ENCODE data around the gene TGFA. TPM values are rescaled to one million over a fixed set of nuclear protein-coding genes. Genes with fewer than 3 reads are reported as not detected.

The TGFA gene
- total RNA-seq, 6 donors from 2014 or later, result 4.2 to 19.6 (median 10.7) TPM

DNA sequence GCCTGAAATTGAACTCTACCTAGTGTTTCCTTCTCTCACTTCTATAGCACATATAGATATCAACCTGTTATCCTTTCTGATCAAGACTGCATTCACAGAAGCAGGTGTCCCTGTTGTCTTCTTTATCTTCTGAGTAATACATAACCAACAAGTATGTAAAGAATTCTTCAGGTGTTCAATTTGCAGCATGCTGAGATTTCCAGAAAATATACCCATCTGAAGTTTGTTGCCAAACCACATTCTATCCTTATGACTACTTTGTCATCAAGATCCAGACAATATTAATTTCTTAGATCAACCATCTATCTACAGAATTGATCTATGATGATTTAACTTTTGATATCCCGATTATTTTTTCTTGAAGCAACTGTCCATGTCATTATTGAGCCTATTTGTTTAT, 69.5 kb downstream of the TGFA start:
- 87 to 90% methylated on average over 1 of the region's 1 CpG for WGBS, 2 donors
- Histone ChIP-seq H3K4me3 (no peak overlapping the region), H3K36me3 (no peaks in the 10 kb centered on the region), H3K27me3 (no peaks in the 10 kb centered on the region), H3K27ac (no peak overlapping the region), H3K4me1 (no peaks in the 10 kb centered on the region), H3K9me3 (peaks cover 0 to 4% (median 0%) of the 10 kb centered on the region in 4 donors)
- TF ChIP-seq POLR2AphosphoS5 (IDR thresholded peaks at IDR 0.05) (no peak), CTCF (IDR thresholded peaks at IDR 0.05) (no peak), POLR2A (IDR thresholded peaks at IDR 0.05) (no peak)
- DNase-seq (no peak), ATAC-seq (ENCODE audit: low FRiP score in 2 of 2) (no peak)

DNA sequence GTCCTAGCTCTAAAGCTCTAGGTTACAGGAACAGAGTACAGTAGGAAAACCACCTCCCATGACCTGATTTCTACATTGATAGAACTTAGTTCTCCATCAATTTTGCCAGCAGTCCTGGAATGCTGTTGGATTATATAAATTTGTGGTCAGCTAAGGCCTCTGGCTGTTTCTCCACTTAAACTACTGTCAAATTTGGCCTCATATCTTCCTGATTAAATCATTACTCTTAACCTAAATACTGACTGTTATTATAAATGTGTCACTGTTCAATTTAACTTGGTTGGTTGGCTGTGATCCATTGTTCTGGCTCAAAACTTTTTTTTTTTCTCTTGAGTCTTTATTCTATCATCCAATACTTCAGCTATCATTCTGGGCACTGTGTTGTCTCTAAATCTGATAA, 71.2 kb downstream of the TGFA start:
- no peak for DNase-seq
- TF ChIP-seq CTCF (IDR thresholded peaks at IDR 0.05), result no peak
- TF ChIP-seq EP300 (IDR thresholded peaks at IDR 0.05), result no peak
- no peak for TF ChIP-seq POLR2AphosphoS5 (IDR thresholded peaks at IDR 0.05)
- TF ChIP-seq POLR2A (IDR thresholded peaks at IDR 0.05), result no peak
- H3K36me3 ChIP-seq, result no peaks in the 10 kb centered on the region

GRCh38 chr2:70480468-70480867, 73.2 kb downstream of the TGFA start:
- TF ChIP-seq POLR2A (IDR thresholded peaks at IDR 0.05) (no peak), POLR2AphosphoS5 (IDR thresholded peaks at IDR 0.05) (no peak), EP300 (IDR thresholded peaks at IDR 0.05) (no peak), CTCF (IDR thresholded peaks at IDR 0.05) (no peak)
- ATAC-seq (ENCODE audit: low FRiP score in 2 of 2), result no peak

More for the DNA sequence above, 71.2 kb downstream of the TGFA start:
- Histone ChIP-seq H3K9me3 (peaks cover 0 to 4% (median 0%) of the 10 kb centered on the region in 4 donors), H3K4me3 (no peak overlapping the region), H3K27ac (no peak overlapping the region), H3K27me3 (no peaks in the 10 kb centered on the region), H3K4me1 (peaks cover 0 to 3% (median 0%) of the 10 kb centered on the region in 4 donors)
- no peak for ATAC-seq (ENCODE audit: low FRiP score in 2 of 2)

DNA sequence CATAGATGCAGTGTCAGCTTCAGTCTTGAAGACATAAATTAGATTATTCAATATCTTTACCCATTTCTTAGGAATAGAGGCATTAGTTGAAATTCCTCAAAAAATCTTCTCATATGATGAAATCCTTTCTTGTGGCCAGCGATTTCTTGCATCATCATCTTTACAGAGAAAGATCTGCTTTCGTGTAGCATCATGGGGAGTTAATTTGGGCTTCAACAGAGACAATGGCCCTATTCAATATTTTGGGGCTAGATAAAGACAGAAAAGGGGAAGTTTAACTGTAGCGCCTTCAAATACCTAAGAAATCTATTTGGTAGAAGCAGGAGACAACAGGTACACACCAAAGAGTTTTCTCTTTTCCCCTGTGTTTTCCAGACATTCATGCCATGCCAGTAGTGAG, 73.8 kb downstream of the TGFA start:
- no peaks in the 10 kb centered on the region for H3K27me3 ChIP-seq
- TF ChIP-seq CTCF (IDR thresholded peaks at IDR 0.05) (no peak), EP300 (IDR thresholded peaks at IDR 0.05) (no peak), POLR2AphosphoS5 (IDR thresholded peaks at IDR 0.05) (no peak), POLR2A (IDR thresholded peaks at IDR 0.05) (no peak)
- WGBS, 2 donors, result 74 to 75% methylated on average over 3 of the region's 3 CpGs

More at GRCh38 chr2:70480468-70480867, 73.2 kb downstream of the TGFA start:
- Histone ChIP-seq H3K9me3 (peaks cover 0 to 4% (median 0%) of the 10 kb centered on the region in 4 donors), H3K4me1 (peaks cover 0 to 4% (median 0%) of the 10 kb centered on the region in 4 donors), H3K4me3 (no peak overlapping the region), H3K27ac (no peak overlapping the region), H3K27me3 (no peaks in the 10 kb centered on the region), H3K36me3 (no peaks in the 10 kb centered on the region)
- DNase-seq, result no peak
- WGBS, 2 donors, result 65 to 79% methylated on average over 5 of the region's 5 CpGs

DNA sequence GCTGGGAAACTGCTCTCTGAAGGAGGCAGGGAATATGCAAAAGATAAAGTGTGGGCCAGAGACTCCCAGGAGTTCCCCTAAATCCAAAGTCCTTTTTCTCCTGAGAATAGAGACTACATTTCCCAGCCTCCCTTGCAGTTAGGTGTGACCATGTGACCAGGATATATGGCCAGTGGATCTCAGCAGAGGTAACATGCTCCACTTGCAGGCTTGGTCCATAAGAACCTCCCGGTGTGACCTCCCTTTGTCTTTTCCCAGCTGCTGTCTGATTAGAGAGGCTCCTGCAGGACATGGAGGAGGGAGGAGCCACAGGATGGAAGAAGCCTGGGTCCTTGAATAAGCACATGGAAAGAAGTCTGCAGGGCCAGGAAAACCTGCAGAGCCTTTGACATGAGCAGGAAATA, 76.2 kb downstream of the TGFA start:
- Histone ChIP-seq H3K36me3 (no peaks in the 10 kb centered on the region), H3K4me1 (peaks cover under 1 to 14% (median 7%) of the 10 kb centered on the region in 4 donors), H3K27me3 (no peaks in the 10 kb centered on the region), H3K4me3 (no peak overlapping the region), H3K9me3 (peaks cover 0 to 4% (median 0%) of the 10 kb centered on the region in 4 donors), H3K27ac (no peak overlapping the region)
- WGBS, 2 donors, result 20 to 47% methylated on average over 1 of the region's 1 CpG
- no peak for DNase-seq
- TF ChIP-seq POLR2A (IDR thresholded peaks at IDR 0.05) (no peak), EP300 (IDR thresholded peaks at IDR 0.05) (no peak), POLR2AphosphoS5 (IDR thresholded peaks at IDR 0.05) (no peak), CTCF (IDR thresholded peaks at IDR 0.05) (no peak)
- no peak for ATAC-seq (ENCODE audit: low FRiP score in 2 of 2)

More for the DNA sequence above, 73.8 kb downstream of the TGFA start:
- ATAC-seq (ENCODE audit: low FRiP score in 2 of 2), result no peak
- no peak overlapping the region for H3K4me3 ChIP-seq
- H3K27ac ChIP-seq, result no peak overlapping the region
- no peaks in the 10 kb centered on the region for H3K36me3 ChIP-seq
- peaks cover 0 to 4% (median 0%) of the 10 kb centered on the region in 4 donors for H3K4me1 ChIP-seq
- peaks cover 0 to 4% (median 0%) of the 10 kb centered on the region in 4 donors for H3K9me3 ChIP-seq
- no peak for DNase-seq

Measured in upper lobe of left lung (tissue), 6 donors.